Fibroblast of upper back skin (primary cell): ENCODE data around the gene MTX1.

Experiments
- DNase-seq: peaks from one replicate; pipeline ENCODE4 v3.0.0-alpha.2; 2013

MTX1 gene

DNA sequence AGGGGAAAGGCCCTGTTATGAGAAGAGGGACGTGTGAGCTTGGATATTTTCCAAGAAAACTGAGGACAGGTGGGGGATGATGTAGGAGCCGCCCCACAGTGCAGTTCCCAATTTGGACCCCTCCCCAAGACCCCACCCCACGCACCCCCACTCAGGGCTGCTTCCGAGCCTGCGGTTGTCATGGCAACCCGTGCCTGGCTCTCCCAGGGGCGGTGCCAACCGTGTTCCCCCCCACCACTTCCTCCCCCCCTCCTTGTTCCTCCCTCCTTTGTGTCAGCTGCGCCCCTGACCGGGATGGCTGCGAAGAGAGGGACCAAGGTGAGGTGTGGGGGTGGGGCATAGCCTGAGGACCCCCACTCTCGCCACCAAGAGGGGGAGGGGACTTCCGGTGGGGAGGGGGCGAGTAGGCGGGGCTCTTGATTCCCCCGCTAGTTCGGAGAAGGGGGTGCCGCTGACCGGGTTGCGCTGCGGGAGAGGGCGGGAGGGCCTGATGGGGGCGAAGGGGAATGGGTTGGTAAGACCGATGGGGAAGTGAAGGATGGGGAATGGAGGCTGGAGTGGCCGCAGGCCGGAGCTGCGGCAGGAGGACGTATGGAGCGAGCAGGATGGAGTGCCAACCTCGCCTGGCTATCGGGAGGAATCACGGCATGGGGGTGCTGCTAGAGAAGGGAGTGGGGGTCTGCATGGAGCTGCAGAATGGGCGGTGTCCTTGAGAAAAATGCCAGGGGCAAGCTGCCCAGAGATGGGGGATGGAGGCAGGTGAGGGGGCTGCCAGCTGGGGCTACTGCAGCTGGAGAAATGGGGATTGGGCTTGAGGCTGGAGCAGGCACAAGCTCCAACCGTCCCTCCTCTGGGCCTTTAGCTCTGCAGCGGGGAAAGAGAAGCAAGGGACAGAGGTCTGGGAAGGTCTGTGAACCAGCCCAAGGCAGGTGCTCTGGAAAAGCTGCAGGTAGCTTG lies 33.9 kb upstream of the MTX1 start:
- peak; percentile 52 for DNase-seq

DNA sequence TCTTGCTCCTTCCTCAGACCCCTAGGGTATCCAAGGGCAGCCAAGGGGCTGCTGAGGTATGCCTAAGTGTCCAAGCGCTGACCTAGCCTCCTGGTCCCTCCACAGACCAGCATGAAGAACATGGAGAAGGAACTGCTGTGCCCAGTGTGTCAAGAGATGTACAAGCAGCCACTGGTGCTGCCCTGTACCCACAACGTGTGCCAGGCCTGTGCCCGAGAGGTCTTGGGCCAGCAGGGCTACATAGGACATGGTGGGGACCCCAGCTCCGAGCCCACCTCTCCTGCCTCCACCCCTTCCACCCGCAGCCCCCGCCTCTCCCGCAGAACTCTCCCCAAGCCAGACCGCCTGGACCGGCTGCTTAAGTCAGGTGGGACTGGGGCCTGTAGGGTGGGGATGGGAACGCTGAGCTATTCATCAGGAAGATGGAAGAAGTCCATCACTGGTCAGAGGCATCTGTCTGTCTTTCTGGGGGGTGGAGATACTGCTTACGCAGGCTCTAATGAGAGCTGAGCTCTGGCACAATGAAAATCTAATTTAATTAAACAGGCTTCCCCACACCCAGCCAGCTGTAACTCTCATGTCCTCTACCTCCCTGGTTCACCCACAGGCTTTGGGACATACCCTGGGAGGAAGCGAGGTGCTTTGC lies 33.1 kb upstream of the MTX1 start:
- no peak for DNase-seq

DNA sequence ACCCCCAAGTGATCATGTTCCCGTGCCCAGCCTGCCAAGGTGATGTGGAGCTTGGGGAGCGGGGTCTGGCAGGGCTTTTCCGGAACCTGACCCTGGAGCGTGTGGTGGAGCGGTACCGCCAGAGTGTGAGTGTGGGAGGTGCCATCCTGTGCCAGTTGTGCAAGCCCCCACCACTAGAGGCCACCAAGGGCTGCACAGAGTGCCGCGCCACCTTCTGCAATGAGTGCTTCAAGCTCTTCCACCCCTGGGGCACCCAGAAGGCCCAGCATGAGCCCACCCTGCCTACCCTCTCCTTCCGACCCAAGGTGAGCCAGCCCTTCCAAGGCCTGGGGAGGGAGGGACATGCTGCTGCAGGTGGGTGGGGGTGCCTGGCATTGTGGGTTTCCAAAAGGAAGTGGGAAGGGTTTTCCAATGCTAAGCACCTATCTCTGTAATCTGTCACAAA lies 32.5 kb upstream of the MTX1 start:
- DNase-seq = no peak

DNA sequence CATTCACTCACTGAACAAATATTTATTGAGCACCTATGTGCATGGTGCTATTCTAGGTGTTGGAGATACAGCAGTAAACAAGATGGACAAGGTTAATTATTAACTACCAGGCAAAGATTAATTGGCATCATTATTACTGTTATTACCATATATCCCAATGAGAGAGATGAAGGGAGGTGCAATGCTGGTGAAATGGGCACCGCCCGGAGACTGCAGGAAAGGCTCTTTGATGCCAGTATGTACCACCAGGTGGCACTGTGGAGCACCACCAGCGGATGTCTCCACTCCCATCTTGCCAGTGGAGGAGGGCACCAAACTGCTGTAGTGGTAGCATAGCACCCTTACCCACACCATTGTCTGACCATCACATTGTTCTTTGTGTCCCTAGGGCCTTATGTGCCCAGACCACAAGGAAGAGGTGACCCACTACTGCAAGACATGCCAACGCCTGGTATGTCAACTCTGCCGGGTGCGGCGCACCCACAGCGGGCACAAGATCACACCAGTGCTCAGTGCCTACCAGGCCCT lies 31.9 kb upstream of the MTX1 start:
- peak; percentile 67 for DNase-seq

DNA sequence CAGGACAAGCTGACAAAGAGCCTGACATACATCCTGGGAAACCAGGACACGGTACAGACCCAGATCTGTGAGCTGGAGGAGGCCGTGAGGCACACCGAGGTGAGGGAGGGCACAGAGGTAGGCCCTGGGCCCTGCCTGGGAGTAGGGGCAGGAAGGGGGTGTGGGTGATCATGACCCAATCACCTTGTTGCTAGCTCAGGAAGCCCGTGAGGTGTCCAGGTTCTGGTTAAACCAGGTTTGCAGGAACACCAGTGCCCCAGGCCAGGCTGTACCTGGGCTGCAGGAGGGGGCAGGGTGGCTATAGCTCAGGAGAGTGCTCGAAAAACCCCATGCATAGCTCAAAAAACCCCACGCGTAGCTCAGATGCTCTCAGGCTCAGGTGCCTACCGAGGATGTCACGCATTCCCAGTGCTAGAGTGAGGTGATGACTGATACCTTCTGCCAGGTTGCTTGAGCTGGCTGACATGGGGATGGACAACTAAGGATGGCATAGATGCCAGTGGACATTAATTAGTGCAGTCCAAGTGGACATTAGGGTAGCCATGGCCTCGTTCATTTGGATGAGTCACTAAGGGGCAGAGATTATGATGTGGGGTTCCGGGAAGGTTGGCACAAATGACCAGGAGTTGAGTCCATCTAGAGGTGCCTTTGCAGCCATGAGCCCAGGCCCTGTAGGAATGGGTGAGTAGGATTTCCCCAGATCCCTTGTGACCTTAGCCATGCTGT lies 31.1 kb upstream of the MTX1 start:
- DNase-seq = no peak

DNA sequence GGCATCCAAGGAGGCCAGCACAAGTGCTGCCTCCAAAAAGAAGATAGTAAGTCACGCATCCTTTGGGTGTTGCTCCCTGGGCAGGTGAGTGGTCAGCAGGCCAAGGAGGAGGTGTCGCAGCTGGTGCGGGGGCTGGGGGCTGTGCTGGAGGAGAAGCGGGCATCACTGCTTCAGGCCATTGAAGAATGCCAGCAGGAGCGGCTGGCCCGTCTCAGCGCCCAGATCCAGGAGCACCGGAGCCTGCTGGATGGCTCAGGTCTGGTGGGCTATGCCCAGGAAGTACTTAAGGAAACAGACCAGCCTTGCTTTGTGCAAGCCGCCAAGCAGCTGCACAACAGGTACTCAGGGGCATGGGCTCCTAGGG lies 30.6 kb upstream of the MTX1 start:
- DNase-seq = no peak

DNA sequence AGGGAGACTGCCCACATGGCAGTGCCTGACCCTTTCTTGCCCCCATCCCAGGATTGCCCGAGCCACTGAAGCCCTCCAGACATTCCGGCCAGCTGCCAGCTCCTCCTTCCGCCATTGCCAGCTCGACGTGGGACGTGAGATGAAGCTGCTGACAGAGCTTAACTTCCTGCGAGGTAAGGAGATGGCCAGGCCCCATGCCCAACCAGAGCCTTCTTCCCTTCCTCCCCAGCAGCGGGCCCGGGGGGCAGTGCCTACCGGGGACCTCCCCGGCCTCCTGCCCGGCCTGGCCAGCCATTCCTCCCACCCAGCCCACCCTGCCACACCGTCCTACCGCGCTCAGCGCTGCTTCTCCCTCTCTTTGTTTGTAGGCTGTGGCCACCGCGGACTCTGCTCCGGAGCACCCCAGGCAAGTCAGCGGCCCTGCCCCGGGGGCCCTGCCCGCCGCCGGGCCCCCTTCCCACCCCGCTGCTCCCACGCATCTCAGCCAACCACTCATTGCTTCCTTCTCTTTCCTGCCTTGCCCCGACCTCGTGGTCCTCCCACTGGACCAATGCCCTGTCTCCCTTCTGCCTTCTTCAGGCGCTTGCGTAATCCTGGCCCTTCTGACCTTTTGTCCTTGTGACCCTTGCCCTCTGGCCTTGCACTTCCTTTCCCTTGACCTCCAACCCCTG lies 29.9 kb upstream of the MTX1 start:
- no peak for DNase-seq

DNA sequence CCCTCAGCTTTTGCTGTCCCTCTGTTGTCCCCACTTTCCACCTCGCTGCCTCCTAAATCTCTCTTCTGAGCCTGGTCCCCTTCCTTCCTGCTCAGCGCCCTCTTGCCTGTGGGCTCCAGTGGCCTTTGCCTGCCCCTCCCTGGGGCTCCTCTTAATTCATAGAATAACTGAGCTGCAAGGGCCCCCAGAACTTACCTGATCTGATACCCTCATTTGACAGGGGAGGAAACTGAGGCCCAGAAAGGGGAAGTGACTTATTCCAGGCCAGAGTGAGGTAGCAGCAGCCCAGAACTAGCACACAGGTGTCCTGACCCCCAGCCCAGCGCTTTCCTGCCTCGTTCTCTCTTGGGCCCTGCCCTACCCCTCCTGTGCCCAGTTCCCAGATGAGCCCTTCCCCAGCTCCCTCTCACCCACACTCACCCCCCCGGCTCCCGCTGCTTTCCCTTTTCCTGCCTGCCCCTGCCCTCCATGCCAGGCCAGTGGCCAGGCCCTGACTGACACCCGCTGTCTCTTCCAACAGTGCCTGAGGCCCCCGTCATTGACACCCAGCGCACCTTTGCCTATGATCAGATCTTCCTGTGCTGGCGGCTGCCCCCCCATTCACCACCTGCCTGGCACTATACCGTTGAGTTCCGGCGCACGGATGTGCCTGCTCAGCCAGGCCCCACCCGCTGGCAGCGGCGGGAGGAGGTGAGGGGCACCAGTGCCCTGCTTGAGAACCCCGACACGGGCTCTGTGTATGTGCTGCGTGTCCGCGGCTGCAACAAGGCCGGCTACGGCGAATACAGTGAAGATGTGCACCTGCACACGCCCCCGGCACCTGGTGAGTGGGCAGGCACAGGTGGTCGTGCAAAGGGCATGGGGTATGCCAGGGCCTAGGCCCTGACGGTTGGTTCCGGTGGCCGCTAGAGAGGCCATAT lies 29.1 kb upstream of the MTX1 start:
- DNase-seq = no peak

DNA sequence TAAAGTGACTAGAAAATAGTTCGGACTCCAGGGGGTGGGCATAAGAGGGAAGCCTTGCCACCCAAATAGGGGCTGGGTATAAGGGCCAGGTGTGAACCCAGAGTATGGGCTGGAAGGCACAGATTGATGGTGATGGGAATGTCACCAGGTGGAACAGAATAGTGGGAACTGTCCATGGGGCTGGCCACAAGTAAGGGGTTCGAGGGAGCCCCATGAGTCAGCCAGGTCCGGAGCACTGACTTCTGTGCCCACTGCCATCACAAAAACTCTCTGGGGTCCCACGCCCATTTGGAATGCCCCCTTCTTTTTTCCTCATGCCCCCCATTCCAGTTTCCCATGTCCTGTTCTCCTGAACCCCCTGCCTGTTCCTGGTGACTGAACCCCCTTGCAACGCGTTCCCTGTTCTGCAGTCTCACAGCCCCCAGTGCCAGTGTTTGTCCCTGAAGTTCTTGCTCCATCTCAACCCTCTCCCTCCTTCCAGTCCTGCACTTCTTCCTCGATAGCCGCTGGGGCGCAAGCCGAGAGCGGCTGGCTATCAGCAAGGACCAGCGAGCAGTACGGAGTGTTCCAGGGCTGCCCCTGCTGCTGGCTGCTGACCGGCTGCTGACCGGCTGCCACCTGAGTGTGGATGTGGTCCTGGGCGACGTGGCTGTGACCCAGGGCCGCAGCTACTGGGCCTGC lies 27.0 kb upstream of the MTX1 start:
- no peak for DNase-seq

DNA sequence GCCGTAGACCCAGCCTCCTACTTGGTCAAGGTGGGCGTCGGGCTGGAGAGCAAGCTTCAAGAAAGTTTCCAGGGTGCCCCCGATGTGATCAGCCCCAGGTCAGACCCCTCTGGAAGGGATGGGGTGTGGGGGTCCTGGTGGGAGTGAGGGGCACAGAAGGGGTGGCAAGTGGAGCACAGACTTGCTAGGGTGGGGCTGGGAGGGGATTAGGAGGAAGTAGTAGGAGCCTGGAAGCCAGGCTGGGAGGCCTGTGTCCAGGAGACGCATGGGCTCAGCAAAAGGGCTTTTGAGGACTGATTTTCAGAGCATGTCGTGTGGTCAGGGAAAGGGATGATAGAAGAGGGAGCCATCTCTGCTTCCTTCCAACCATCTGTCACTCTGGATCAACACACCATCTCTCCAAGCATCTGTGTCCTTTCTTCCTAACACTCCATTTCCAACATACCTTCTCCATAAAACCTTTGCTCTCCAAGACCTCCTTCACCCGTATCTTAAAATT lies 26.4 kb upstream of the MTX1 start:
- DNase-seq = no peak

DNA sequence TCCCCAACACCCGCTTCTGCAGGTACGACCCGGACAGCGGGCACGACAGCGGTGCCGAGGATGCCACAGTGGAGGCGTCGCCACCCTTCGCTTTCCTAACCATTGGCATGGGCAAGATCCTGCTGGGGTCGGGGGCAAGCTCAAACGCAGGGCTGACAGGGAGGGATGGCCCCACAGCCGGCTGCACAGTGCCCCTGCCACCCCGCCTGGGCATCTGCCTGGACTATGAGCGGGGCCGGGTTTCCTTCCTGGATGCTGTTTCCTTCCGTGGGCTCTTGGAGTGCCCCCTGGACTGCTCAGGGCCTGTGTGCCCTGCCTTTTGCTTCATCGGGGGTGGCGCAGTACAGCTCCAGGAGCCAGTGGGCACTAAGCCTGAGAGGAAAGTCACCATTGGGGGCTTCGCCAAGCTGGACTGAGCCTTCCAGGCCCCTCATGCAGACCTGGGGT lies 24.7 kb upstream of the MTX1 start:
- no peak for DNase-seq

DNA sequence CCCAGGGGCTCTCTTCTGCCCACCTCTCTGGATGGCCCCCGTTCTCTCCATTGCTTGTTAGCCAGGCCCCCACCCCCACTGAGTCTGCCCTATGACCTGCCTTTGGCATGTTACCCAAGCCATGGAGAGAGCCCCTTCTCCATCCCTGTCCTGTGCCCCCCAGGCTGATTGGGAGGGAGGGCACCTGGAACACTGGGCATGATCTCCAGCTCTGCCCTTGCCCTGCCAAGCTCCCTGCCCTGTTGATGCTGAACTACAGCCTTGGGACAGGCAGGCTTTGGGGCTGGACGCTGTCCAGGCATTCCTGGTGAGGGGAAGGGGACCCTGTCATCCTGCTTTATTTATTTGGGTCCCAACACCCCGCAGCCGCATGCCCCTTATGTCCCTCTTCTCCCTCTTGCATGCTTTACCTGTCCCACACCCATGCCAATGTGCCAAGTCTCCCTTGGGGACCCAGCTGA lies 24.1 kb upstream of the MTX1 start:
- no peak for DNase-seq

DNA sequence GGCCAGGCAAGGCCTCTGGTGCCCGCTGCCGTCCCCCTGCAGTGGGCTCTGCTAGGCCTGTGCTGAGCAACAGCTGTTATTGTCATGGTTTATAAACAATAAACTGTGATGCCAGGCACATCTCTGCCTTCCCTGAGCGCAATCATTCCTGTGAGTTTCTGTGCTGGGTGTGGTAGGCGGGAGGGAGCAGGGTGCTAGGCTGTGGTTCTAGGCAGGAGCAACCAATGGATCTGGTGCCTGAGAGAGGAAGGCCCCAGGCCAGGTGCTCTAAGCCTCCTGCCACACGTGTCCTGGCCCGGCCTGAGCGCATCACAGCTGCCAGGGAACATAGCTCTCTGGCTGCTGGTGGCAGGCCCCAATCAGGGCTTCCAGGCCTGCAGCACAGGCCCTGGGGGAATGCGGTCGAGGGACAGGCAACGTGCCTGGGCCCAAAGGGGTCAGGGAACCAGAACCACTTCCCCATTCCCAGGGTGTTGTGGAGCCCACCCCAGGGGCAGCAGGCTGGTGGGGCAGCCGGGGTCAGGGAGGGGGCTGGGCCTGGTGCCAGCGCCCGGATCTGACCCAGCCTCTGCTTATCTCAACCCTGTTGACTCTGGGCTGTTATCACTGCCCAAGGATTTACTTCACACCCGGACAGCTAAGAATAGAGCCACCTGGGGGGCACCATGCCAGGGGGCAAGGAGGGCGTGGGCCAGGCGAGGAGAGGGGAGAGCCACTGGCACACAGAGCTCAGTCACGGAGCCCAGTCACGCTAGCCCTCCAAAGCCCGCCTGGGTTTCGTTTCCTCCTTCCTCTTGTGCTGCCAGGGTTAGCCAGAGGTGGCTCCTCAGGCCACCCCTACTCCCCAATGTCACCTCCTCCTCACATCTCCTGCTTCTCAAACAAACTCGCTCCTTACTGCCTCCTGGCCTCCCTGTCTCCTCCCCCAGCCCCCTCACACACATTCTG lies 23.4 kb upstream of the MTX1 start:
- no peak for DNase-seq

DNA sequence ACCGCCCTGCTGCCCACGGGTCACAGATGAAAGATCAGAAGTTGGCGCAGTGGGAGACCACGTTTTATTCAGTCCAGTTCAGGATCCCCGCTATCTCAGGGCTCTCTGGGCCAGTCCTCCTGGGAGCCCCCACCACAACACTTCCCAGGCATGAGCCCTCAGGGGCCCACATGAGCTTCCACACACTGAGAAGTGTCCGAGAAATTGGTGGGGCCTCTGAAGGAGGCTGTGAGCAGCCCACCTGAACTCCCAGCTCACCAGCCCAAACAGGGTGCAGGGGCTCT lies 22.8 kb upstream of the MTX1 start:
- DNase-seq = no peak

DNA sequence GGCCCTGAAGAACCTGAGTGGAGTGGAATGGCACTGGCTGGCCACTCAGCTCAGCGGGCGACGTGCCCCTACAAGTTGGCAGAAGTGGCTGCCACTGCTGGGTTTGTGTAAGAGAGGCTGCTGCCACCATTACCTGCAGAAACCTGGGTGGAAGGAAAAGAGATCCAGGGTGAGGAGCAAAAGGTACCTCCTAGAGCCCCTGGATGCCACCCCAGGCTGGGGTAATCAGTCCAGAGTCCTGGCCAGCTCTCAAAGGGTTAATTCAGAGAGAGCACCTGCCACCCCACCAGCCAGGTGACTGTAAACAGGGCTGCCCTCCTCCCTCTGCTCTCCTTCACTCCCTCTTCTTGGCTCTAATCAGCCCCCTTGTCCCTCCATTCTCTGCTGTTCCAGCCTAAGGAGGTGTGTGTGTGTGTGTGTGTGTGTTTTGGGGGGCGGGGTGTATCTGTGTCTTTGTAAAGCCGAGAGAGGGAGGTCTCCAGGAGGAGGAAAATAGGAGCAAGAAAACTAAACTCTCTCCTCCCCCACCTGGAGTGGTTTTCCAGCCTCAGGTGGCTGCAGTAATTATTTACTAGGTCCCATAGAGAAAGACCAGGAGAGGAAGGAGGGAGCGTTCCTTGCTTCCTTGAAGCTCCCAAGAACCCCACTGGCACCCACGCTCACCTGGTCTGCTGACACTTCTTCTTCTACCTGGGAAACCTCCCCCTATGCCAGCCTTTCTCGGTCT lies 22.3 kb upstream of the MTX1 start:
- DNase-seq = no peak

DNA sequence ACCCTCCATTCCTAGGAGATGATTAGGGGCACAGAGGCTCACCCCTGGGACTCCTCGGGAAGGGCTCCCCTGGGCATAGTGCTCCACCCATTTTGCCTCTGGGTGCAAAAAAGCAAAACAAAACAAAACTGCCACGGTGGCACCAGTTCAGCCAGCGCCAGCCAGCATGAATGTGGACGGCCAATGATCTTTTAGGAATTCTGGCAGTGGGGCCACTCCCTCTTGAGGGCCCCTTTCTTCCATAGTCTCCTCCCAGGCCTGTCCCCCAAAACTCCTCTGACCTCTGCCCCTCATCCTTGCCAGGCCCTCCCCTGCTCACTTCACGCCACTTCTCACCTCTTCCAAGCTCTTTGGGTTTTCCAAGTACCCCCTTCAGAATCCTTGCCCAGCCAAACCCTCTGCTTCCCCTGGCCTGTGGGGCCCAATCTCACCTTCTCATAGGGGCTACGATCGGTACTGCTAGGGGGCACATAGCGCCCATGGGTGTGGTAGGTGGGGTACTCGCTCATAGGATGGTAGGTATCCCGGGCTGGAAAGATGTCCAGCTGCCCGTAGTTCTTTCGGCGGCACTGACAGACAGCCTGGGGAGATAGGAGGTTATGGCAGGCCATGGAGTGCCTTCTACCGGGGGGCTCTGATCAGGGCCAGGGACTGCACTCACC lies 21.6 kb upstream of the MTX1 start:
- DNase-seq = no peak

DNA sequence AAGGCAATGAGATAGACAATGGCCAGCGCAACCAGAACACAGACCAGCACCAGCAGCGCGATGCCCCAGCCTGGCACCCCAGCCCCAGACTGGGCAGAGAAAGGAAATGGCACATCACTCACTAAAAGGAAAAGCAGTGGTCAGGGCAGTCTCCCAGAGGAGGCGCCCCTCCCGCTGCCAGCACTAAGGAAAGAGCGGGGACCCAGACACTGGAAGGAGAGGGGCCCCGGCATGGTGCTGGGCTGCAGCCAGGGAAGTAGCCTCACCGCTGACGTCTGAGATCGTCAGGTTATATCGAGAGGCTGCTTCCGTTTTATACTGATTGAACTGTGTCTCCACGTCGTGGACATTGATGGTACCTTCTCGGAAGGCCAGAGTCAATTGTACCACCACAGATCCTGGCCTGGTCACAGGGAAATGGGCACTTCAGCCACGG lies 21.0 kb upstream of the MTX1 start:
- no peak for DNase-seq

DNA sequence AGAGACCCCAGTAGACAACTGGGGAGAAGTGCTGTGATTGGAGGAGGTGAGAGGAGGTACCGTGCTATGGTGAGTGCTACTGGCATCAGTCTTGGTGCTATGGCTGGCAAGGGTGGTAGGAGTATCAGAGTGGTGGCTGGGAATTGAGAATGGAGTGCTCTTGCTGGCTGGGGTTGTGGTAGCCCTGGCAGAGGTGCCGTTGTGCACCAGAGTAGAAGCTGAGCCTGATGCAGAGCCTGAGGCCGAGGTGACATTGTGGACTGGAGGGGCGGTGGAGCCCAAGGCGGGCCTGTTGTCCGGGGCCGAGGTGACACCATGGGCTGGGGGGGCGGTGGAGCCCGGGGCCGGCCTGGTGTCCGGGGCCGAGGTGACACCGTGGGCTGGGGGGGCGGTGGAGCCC lies 20.2 kb upstream of the MTX1 start:
- DNase-seq = no peak
